Prostate gland (tissue), 2 donors: ENCODE results near the gene CRTC3.

Experiments used
- CTCF ChIP-seq, 4 experiments: fragments of 200-600 bp in 2 of 4; fragments of 450-650 bp in 2 of 4; sonication (generic) in 2 of 4; IDR thresholded peaks; 1 replicate in 3 of 4; 2 replicates in 1 of 4; pipeline ENCODE4 v1.5.1; 2016 to 2019; ENCODE audit warnings: antibody characterized with exemption in 4 of 4, mild to moderate bottlenecking in 2 of 4, moderate library complexity in 2 of 4
- POLR2A ChIP-seq: fragments of 450-650 bp; IDR thresholded peaks from one replicate; pipeline ENCODE4 v1.6.1; 2016; ENCODE audit warnings: antibody characterized with exemption, mild to moderate bottlenecking

GRCh38 chr15:90638963-90639362 is 109.2 kb downstream of the CRTC3 start:
- no peak for TF ChIP-seq CTCF (IDR thresholded peaks at IDR 0.05)
- no peak for TF ChIP-seq POLR2A
